Measurements from ENCODE around the gene LRRC72. TPM values are rescaled to one million over a fixed set of nuclear protein-coding genes. Genes with fewer than 3 reads are reported as not detected.

LRRC72 gene
- total RNA-seq, 3 donors from 2014 or later, result not detected

- Histone ChIP-seq H3K4me3 (no peak overlapping the region), H3K4me1 (no peaks in the 10 kb centered on the region), H3K36me3 (peaks cover 5% of the 10 kb centered on the region), H3K27ac (no peak overlapping the region), H3K27me3 (no peaks in the 10 kb centered on the region), H3K9me3 (no peaks in the 10 kb centered on the region)
- no peak for DNase-seq (ENCODE audit: low spot score in 2 of 2)
- TF ChIP-seq CTCF (IDR thresholded peaks at IDR 0.05), result no peak
- TF ChIP-seq POLR2A (IDR thresholded peaks at IDR 0.05), result no peak
- no peak for TF ChIP-seq POLR2AphosphoS5 (IDR thresholded peaks at IDR 0.05)
- intact Hi-C loops (cut with DNase I; ENCODE audit: low total_unique reads), result no loop called here
Observed at GRCh38 chr7:16606704-16607103, 80.1 kb downstream of the LRRC72 start.

GRCh38 chr7:16609842-16610450 is 83.3 kb downstream of the LRRC72 start:
- no peaks in the 10 kb centered on the region for H3K27me3 ChIP-seq
- TF ChIP-seq POLR2A (IDR thresholded peaks at IDR 0.05) (no peak), POLR2AphosphoS5 (IDR thresholded peaks at IDR 0.05) (no peak), CTCF (IDR thresholded peaks at IDR 0.05) (no peak)
- H3K4me1 ChIP-seq, result no peaks in the 10 kb centered on the region
- no peaks in the 10 kb centered on the region for H3K9me3 ChIP-seq
- no peak overlapping the region for H3K4me3 ChIP-seq
- intact Hi-C loops (cut with DNase I; ENCODE audit: low total_unique reads), result no loop called here
- no peak overlapping the region for H3K27ac ChIP-seq
- no peak for DNase-seq (ENCODE audit: low spot score in 2 of 2)
- no peaks in the 10 kb centered on the region for H3K36me3 ChIP-seq

- peaks cover 3% of the 10 kb centered on the region for H3K36me3 ChIP-seq
- H3K27ac ChIP-seq, result no peak overlapping the region
- H3K27me3 ChIP-seq, result no peaks in the 10 kb centered on the region
- no peak for DNase-seq (ENCODE audit: low spot score in 2 of 2)
- TF ChIP-seq CTCF (IDR thresholded peaks at IDR 0.05) (no peak), POLR2A (IDR thresholded peaks at IDR 0.05) (no peak), POLR2AphosphoS5 (IDR thresholded peaks at IDR 0.05) (no peak)
- H3K4me1 ChIP-seq, result no peaks in the 10 kb centered on the region
- no peak overlapping the region for H3K4me3 ChIP-seq
- intact Hi-C loops (cut with DNase I; ENCODE audit: low total_unique reads), result no loop called here
- no peaks in the 10 kb centered on the region for H3K9me3 ChIP-seq
Observed at GRCh38 chr7:16611711-16612110, 85.1 kb downstream of the LRRC72 start.

- TF ChIP-seq POLR2AphosphoS5 (IDR thresholded peaks at IDR 0.05) (no peak), CTCF (IDR thresholded peaks at IDR 0.05) (no peak), POLR2A (IDR thresholded peaks at IDR 0.05) (no peak)
- Histone ChIP-seq H3K9me3 (no peaks in the 10 kb centered on the region), H3K27ac (no peak overlapping the region), H3K4me1 (no peaks in the 10 kb centered on the region), H3K36me3 (peaks cover 3% of the 10 kb centered on the region), H3K4me3 (no peak overlapping the region), H3K27me3 (no peaks in the 10 kb centered on the region)
- DNase-seq (ENCODE audit: low spot score in 2 of 2), result no peak
- intact Hi-C loops (cut with DNase I; ENCODE audit: low total_unique reads), result no loop called here
Observed at GRCh38 chr7:16615228-16615627, 88.6 kb downstream of the LRRC72 start.

GRCh38 chr7:16616122-16616521 is 89.5 kb downstream of the LRRC72 start:
- Histone ChIP-seq H3K27me3 (no peaks in the 10 kb centered on the region), H3K27ac (no peak overlapping the region), H3K36me3 (peaks cover 3% of the 10 kb centered on the region), H3K4me3 (no peak overlapping the region), H3K4me1 (no peaks in the 10 kb centered on the region), H3K9me3 (no peaks in the 10 kb centered on the region)
- intact Hi-C loops (cut with DNase I; ENCODE audit: low total_unique reads), result no loop called here
- no peak for TF ChIP-seq POLR2A (IDR thresholded peaks at IDR 0.05)
- TF ChIP-seq CTCF (IDR thresholded peaks at IDR 0.05), result no peak
- no peak for TF ChIP-seq POLR2AphosphoS5 (IDR thresholded peaks at IDR 0.05)
- DNase-seq (ENCODE audit: low spot score in 2 of 2), result no peak

Measured in breast epithelium (tissue), 4 donors.